ENCODE data around the gene GOSR1. TPM values are rescaled to one million over a fixed set of nuclear protein-coding genes. Genes with fewer than 3 reads are reported as not detected.
"Not testable (repeated sequence)": the region's sequence is repeated elsewhere in the genome, so short reads cannot be mapped to it uniquely, and the experiment has no call there.

GOSR1 gene
- total and polyA plus RNA-seq, 2 donors (not counting 1 experiment from before 2014, with no cell fraction given), result 28.6 to 44.7 TPM

DNA sequence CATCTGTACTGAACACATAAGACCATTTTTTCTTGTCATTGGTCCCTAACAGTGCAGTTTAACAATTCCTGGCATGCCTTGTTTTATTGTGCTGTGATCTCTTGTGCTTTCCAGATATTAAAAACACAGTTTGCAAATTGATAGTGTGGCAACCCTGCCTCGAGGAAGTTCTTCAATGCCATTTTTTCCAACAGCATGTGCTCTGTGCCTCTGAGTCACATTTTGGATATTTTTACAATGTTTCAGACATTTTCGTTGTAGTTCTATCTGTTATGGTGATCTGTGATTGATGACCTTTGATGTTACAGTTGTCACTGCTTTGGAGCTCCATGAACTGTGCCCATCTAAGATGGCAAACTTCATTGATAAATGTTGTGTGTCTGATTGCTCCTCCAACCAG, 66.2 kb downstream of the GOSR1 start:
- Histone ChIP-seq H3K9me3 (ENCODE audit: control insufficient read depth, insufficient read depth, low read depth, low read length) (no peaks in the 10 kb centered on the region), H3K27ac (ENCODE audit: insufficient read depth, low read length) (no peak overlapping the region), H2AFZ (ENCODE audit: low read length) (no peak overlapping the region), H3K4me3 (replicated peaks in 1 of 4; ENCODE audit: control extremely low read depth in 1 of 4, insufficient read depth in 1 of 4, low read depth in 3 of 4, low read length in 4 of 4) (no peak overlapping the region), H3K27me3 (ENCODE audit: control insufficient read depth, insufficient read depth, low read length) (no peaks in the 10 kb centered on the region), H3K4me1 (ENCODE audit: control insufficient read depth, extremely low read depth, insufficient read depth, low read length) (no peaks in the 10 kb centered on the region), H3K36me3 (ENCODE audit: control insufficient read depth, insufficient read depth, low read length) (no peaks in the 10 kb centered on the region), H4K20me1 (ENCODE audit: control insufficient read depth, extremely low read depth, insufficient read depth, low read length) (no peaks in the 10 kb centered on the region), H3K79me2 (ENCODE audit: control insufficient read depth, insufficient read depth, low read length) (no peaks in the 10 kb centered on the region), H3K4me2 (ENCODE audit: extremely low read depth, insufficient read depth, low read length) (no peak overlapping the region), H3K9ac (ENCODE audit: insufficient read depth, low read length) (no peak overlapping the region)
- DNase-seq (ENCODE audit: low read depth in 2 of 2), result no peak
- TF ChIP-seq, protein P1, sequence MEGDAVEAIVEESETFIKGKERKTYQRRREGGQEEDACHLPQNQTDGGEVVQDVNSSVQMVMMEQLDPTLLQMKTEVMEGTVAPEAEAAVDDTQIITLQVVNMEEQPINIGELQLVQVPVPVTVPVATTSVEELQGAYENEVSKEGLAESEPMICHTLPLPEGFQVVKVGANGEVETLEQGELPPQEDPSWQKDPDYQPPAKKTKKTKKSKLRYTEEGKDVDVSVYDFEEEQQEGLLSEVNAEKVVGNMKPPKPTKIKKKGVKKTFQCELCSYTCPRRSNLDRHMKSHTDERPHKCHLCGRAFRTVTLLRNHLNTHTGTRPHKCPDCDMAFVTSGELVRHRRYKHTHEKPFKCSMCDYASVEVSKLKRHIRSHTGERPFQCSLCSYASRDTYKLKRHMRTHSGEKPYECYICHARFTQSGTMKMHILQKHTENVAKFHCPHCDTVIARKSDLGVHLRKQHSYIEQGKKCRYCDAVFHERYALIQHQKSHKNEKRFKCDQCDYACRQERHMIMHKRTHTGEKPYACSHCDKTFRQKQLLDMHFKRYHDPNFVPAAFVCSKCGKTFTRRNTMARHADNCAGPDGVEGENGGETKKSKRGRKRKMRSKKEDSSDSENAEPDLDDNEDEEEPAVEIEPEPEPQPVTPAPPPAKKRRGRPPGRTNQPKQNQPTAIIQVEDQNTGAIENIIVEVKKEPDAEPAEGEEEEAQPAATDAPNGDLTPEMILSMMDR (conservative IDR thresholded peaks at IDR 0.05 in 1 of 2, IDR thresholded peaks at IDR 0.05 in 1 of 2; ENCODE audit: low read depth in 1 of 2, low read length in 2 of 2), result no peak
- TF ChIP-seq EZH2 (IDR thresholded peaks at IDR 0.05; ENCODE audit: low read length, missing control alignments), result no peak

DNA sequence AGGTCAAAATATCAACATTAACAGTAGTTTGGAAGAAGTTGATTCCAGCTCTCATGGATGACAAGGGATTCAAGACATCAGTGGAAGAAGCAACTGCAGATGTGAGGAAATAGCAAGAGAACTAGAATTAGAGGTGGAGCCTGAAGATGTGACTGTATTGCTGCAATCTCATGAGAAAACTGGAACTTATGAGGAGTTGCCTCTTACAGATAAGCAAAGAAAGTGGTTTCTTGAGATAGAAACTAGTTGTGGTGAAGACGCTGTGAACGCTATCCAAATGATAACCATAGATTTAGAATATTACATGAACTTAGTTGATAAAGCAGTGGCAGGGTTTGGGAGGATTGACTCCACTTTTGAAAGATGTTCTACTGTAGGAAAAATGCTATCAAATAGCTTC, 67.8 kb downstream of the GOSR1 start:
- Histone ChIP-seq H3K9ac (ENCODE audit: insufficient read depth, low read length) (no peak overlapping the region), H3K4me2 (ENCODE audit: extremely low read depth, insufficient read depth, low read length) (no peak overlapping the region), H2AFZ (ENCODE audit: low read length) (no peak overlapping the region), H4K20me1 (ENCODE audit: control insufficient read depth, extremely low read depth, insufficient read depth, low read length) (no peaks in the 10 kb centered on the region), H3K9me3 (ENCODE audit: control insufficient read depth, insufficient read depth, low read depth, low read length) (no peaks in the 10 kb centered on the region), H3K36me3 (ENCODE audit: control insufficient read depth, insufficient read depth, low read length) (no peaks in the 10 kb centered on the region), H3K4me3 (replicated peaks in 1 of 4; ENCODE audit: control extremely low read depth in 1 of 4, insufficient read depth in 1 of 4, low read depth in 3 of 4, low read length in 4 of 4) (no peak overlapping the region), H3K27me3 (ENCODE audit: control insufficient read depth, insufficient read depth, low read length) (no peaks in the 10 kb centered on the region), H3K27ac (ENCODE audit: insufficient read depth, low read length) (no peak overlapping the region), H3K79me2 (ENCODE audit: control insufficient read depth, insufficient read depth, low read length) (no peaks in the 10 kb centered on the region), H3K4me1 (ENCODE audit: control insufficient read depth, extremely low read depth, insufficient read depth, low read length) (no peaks in the 10 kb centered on the region)
- DNase-seq (ENCODE audit: low read depth in 2 of 2), result no peak
- TF ChIP-seq, protein P1 (conservative IDR thresholded peaks at IDR 0.05 in 1 of 2, IDR thresholded peaks at IDR 0.05 in 1 of 2; ENCODE audit: low read depth in 1 of 2, low read length in 2 of 2), result no peak
- no peak for TF ChIP-seq EZH2 (IDR thresholded peaks at IDR 0.05; ENCODE audit: low read length, missing control alignments)

DNA sequence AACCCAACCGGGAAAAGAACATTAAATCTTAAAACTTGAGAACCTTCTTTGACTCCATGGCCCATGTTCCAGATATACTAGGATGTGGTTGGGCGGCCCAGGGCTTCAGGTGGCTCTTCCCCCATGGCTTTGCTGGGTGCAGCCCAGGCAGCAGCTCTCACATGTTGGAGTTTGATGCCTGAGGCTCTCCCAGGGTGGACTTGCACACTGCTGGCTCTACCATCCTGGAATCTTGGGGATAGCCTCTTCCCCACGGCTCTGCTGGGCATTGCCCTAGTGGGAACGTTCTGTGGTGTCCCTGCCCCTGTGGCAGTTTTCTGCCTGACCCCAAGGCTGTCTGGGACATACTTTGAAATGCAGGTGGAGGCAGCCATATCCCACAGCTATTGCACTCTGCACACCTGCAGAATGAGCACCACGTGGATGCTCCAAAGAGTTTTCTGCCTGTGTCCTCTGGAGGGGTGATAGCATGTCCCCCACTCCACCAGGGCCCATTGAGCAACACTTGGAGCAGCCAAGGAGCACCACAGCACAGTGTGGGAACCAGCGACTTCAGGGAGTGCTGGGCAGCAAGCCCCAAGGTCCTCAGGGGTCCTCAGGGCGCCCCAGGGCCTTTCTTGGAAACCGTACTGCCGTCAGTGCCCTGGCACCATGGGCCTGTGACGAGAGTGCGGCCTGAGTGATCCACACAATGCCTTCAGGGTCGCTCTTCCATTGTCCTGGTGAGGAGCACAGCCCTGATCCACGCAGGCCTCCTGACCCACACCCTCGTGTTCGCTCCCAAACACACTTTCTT, 70.8 kb downstream of the GOSR1 start:
- no peaks in the 10 kb centered on the region for H3K9me3 ChIP-seq (ENCODE audit: control insufficient read depth, insufficient read depth, low read depth, low read length)
- TF ChIP-seq, protein P1 (conservative IDR thresholded peaks at IDR 0.05 in 1 of 2, IDR thresholded peaks at IDR 0.05 in 1 of 2; ENCODE audit: low read depth in 1 of 2, low read length in 2 of 2), result no peak
- TF ChIP-seq EZH2 (IDR thresholded peaks at IDR 0.05; ENCODE audit: low read length, missing control alignments), result no peak
- no peaks in the 10 kb centered on the region for H3K27me3 ChIP-seq (ENCODE audit: control insufficient read depth, insufficient read depth, low read length)
- no peak overlapping the region for H3K27ac ChIP-seq (ENCODE audit: insufficient read depth, low read length)
- no peak overlapping the region for H3K4me2 ChIP-seq (ENCODE audit: extremely low read depth, insufficient read depth, low read length)
- no peak for DNase-seq (ENCODE audit: low read depth in 2 of 2)
- no peak overlapping the region for H3K9ac ChIP-seq (ENCODE audit: insufficient read depth, low read length)
- no peaks in the 10 kb centered on the region for H3K36me3 ChIP-seq (ENCODE audit: control insufficient read depth, insufficient read depth, low read length)
- no peaks in the 10 kb centered on the region for H3K79me2 ChIP-seq (ENCODE audit: control insufficient read depth, insufficient read depth, low read length)
- H4K20me1 ChIP-seq (ENCODE audit: control insufficient read depth, extremely low read depth, insufficient read depth, low read length), result no peaks in the 10 kb centered on the region
- H3K4me3 ChIP-seq (replicated peaks in 1 of 4; ENCODE audit: control extremely low read depth in 1 of 4, insufficient read depth in 1 of 4, low read depth in 3 of 4, low read length in 4 of 4), result no peak overlapping the region
- H3K4me1 ChIP-seq (ENCODE audit: control insufficient read depth, extremely low read depth, insufficient read depth, low read length), result no peaks in the 10 kb centered on the region
- no peak overlapping the region for H2AFZ ChIP-seq (ENCODE audit: low read length)

DNA sequence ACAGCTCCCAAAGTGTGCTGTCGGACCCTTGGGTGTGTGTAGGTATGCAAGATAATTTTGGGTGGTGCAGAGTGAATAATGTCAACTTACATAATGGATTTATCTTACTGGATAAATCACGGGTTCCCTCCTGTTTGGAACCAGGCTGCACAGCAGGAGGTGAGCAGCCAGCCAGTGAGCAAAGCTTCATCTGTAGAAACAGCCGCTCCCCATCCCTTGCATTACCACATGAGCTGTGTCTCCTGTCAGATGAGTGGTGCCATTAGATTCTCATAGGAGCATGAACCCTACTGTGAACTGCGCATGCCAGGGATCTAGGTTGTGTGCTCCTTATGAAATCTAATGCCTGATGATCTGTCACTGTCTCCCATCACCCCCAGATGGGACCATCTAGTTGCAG, 72.0 kb downstream of the GOSR1 start:
- not testable (repeated sequence) for H3K4me1 ChIP-seq (ENCODE audit: control insufficient read depth, extremely low read depth, insufficient read depth, low read length); H3K27me3 ChIP-seq (ENCODE audit: control insufficient read depth, insufficient read depth, low read length); H3K36me3 ChIP-seq (ENCODE audit: control insufficient read depth, insufficient read depth, low read length); H3K9ac ChIP-seq (ENCODE audit: insufficient read depth, low read length); H3K9me3 ChIP-seq (ENCODE audit: control insufficient read depth, insufficient read depth, low read depth, low read length); H2AFZ ChIP-seq (ENCODE audit: low read length); H3K79me2 ChIP-seq (ENCODE audit: control insufficient read depth, insufficient read depth, low read length); H3K4me3 ChIP-seq (replicated peaks in 1 of 4; ENCODE audit: control extremely low read depth in 1 of 4, insufficient read depth in 1 of 4, low read depth in 3 of 4, low read length in 4 of 4); H3K27ac ChIP-seq (ENCODE audit: insufficient read depth, low read length); DNase-seq (ENCODE audit: low read depth in 2 of 2); H4K20me1 ChIP-seq (ENCODE audit: control insufficient read depth, extremely low read depth, insufficient read depth, low read length); H3K4me2 ChIP-seq (ENCODE audit: extremely low read depth, insufficient read depth, low read length)

Measured in fibroblast of lung (primary cell).